Measurements from ENCODE around the gene TLR2.
"Not testable (repeated sequence)": the region's sequence is repeated elsewhere in the genome, so short reads cannot be mapped to it uniquely, and the experiment has no call there.

TLR2 gene

GRCh38 chr4:153663667-153664066 is 20.4 kb upstream of the TLR2 start:
- no peak for DNase-seq

- DNase-seq: not testable (repeated sequence)
Observed at GRCh38 chr4:153666505-153666904, 17.6 kb upstream of the TLR2 start.

DNA sequence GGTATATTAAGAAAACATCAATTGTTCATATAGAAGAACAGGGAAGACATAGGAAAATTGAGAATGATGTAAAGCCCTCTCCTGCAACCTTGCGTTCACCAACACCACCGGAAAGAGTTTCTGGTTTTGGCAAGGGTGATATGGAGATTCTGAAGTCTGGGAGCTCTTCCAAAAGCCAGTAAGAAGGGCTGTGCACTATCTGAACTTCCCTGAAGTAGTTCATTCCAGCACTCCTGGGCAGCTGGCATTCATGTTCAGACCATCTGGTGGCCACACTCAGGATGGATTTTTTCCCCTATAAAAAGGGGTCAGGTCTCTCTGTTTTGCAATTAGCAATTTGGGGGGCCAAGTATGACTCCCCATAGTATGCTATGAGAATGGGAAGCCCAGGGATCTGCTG is 15.4 kb upstream of the TLR2 start:
- no peak for DNase-seq

GRCh38 chr4:153669838-153670237 is 14.2 kb upstream of the TLR2 start:
- no peak for DNase-seq

- DNase-seq: no peak
Observed at GRCh38 chr4:153676486-153676885, 7.6 kb upstream of the TLR2 start.

DNA sequence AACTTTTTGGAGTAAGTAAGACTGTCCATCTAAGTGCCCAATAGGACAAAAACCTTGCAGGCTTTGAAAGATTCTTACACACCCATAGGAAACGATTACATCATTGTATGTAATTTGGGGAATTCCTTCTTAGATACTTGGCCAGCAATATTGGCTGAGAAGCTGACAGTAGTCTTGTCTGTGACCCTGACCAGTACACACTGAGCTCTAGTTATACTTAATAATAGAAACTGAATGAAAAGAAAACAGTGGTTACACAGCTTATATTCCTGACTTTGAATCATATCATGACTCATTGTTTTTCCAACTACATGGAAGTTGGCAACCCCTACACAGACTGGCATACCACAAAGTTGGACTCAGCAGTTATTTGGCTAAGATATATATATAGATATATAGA is 7.1 kb upstream of the TLR2 start:
- no peak for DNase-seq

DNA sequence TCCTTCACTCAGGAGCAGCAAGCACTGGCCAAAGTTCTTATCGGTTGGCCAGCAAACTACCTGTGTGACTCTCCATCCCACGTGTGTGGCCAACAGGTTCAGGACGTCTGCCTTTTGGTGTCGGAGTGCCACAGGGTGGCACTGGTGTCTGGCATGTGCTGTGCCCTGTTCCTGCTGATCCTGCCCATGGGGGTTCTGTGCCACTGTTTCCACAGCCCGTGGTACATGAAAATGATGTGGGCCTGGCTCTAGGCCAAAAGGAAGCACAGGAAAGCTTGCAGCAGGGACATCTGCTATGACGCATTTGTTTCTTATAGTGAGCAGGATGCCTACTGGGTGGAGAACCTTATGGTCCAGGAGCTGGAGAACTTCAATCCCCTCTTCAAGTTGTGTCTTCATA is 4.6 kb upstream of the TLR2 start:
- DNase-seq: no peak

GRCh38 chr4:153683763-153684181 is 308 bp upstream of the TLR2 start:
- DNase-seq: no peak

GRCh38 chr4:153684971-153685371 is 891 bp downstream of the TLR2 start:
- DNase-seq: peak; percentile 66

- DNase-seq: no peak
Observed at GRCh38 chr4:153704522-153704921, 20.4 kb downstream of the TLR2 start.

GRCh38 chr4:153705743-153706468 is 21.8 kb downstream of the TLR2 start:
- no peak for DNase-seq

GRCh38 chr4:153706519-153706918 is 22.4 kb downstream of the TLR2 start:
- DNase-seq: no peak

- DNase-seq: no peak
Observed at GRCh38 chr4:153710681-153711080, 26.6 kb downstream of the TLR2 start.

GRCh38 chr4:153713866-153714646 is 30.0 kb downstream of the TLR2 start:
- no peak for DNase-seq

GRCh38 chr4:153722036-153722435 is 38.0 kb downstream of the TLR2 start:
- DNase-seq: no peak

DNA sequence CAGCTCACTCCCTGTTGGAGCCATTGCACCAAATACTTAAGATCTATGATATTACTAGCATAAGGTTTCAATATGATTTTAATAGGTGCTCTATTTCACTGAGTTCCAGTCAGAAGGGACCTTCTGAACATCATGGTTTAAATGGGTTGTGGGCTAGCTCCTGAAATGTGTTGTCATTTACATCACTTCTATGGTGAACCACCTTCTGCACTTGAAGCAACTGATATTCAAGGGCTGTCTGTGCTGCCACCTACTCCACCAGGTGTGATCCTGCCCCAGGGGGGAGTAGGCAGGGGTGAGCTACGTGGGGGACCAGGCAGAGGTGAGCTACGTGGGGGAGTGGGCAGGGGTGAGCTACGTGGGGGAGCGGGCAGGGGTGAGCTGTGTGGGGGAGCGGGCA is 40.5 kb downstream of the TLR2 start:
- DNase-seq: no peak

DNA sequence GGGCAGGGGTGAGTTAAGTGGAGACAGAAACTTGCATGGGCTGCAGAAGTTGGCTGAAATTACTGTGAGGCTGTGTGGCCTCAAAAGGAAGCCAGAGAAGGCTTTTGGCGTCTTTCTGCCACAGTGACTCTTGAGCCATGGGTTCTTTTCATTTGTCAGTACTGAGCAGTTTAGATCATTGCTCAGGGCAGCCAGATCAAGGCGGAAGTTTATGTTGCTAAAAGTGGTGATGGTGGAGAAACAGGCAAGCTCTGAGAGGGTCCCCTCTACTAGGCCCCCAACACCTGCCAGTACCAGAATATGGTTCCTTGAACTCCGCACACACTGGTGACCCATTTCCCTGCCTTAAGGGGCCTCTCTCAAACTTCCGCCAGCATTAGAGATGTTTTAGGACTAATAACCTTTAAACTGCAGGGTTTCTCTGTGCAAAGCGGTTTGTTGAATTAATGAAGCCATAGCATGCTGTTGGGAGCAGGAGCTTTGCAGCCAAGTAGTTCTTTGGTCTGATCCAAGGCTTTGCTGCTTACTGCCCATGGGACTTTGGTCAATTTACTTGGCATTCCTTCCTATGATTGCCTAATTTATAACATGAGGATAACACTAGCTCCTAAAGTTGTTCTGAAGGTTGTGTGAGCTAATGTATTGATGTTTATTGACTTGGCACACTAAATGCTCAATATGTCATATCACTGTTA is 41.2 kb downstream of the TLR2 start:
- no peak for DNase-seq

- DNase-seq: no peak
Observed at GRCh38 chr4:153725831-153726154, 41.7 kb downstream of the TLR2 start.

GRCh38 chr4:153728151-153728550 is 44.1 kb downstream of the TLR2 start:
- DNase-seq: no peak

DNA sequence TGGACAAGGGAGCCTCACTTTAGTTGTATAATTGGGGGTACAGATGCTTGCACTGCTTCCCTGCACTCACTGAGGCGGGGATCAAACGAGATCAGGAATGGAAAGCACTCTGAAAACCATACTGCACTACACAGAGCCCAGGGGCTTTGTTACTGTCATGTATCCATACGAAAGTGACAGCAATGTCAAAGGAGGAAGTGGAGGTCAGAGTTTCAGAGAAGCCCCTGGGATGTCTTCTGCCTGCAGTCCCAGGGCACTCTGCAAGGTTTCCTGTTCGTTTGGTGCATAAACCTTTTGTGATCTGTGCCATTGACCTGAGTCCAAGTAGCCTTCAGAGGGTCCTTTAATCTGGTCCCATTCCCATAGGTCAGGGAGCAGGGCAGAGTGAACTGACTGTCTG is 44.6 kb downstream of the TLR2 start:
- no peak for DNase-seq

- DNase-seq: no peak
Observed at GRCh38 chr4:153729895-153730294, 45.8 kb downstream of the TLR2 start.

DNA sequence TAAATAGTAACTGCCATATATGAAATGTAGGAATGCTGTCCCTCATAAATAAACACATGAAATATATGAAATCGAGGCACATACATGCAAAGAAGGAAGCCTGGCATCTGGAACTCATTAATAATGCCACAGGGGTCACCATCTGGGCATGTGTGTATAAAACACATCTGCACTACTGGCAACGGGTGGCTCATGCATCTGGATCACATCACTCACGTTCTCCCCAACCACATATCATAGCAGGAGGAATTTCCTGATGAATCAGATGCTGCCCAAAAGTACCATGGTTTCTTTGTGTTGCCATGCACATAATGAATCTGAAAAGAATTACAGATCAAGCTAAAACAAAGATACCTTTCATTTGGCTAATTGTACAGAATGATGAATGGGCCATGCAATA is 47.2 kb downstream of the TLR2 start:
- no peak for DNase-seq

DNA sequence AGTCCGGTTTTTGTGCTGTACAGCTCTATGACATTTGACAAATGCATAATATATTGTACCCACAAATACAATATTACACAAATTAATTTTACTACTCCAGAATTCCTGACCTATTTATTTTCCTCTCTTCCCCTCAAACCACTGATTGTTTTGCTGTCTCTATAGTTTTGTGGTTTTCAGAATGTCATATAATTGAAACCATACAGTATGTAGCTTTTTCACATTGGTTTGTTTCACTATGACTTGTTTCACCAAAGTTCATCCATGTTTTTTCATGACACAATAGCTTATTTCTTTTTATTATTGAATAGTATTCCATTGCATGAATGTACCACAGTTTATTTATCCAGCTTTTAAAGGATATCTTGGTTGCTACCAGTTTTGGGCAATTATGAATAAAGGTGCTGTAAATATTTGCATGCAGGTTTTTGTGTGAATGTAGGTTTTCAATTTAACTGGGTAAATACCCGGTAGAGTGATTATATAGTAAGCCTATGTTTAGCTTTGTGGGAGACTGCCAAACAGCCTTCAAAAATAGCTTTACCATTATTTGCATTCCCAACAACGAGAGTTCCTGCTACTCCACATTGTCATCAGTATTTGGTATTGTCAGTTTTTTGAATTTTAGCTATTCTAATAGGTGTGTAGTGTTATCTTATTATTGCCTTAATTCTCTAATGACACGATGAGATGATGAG is 49.8 kb downstream of the TLR2 start:
- DNase-seq: no peak
